Mucosa of descending colon (tissue), 3 donors: ENCODE results near the gene HLA-DOB. TPM values are rescaled to one million over a fixed set of nuclear protein-coding genes. Genes with fewer than 3 reads are reported as not detected.

ENCODE experiments used
- ATAC-seq: fragments of 200-7000 bp; cut with Tn5 transposase; one replicate; pipeline ENCODE4 v1.9.1; 2020; ENCODE audit warnings: mild to moderate bottlenecking, moderate library complexity
- DNase-seq, 3 donors: peaks; one replicate each; pipeline ENCODE4 v3.0.0-alpha.2; 2020
- H3K36me3 ChIP-seq: fragments of 200-600 bp; one replicate; pipeline ENCODE4 v1.8.0; 2021; ENCODE audit warnings: low read depth, mild to moderate bottlenecking
- H3K4me1 ChIP-seq: fragments of 200-600 bp; one replicate; pipeline ENCODE4 v1.8.0; 2021; ENCODE audit warnings: low read depth, mild to moderate bottlenecking
- H3K4me3 ChIP-seq: fragments of 200-600 bp; one replicate; pipeline ENCODE4 v1.8.0; 2021; ENCODE audit warnings: mild to moderate bottlenecking
- H3K9me3 ChIP-seq: fragments of 200-600 bp; one replicate; pipeline ENCODE4 v1.8.0; 2021; ENCODE audit warnings: mild to moderate bottlenecking
- CTCF ChIP-seq: fragments of 200-600 bp; IDR thresholded peaks from one replicate; pipeline ENCODE4 v1.8.0; 2022; ENCODE audit warnings: antibody characterized with exemption, mild to moderate bottlenecking
- intact Hi-C, 2 donors: fragments of 100-400 bp; cut with DNase I in 1 of 2; cut with micrococcal nuclease in 1 of 2; formaldehyde crosslinking; loops; one replicate each; pipeline versions ENCODE4 v1.11.0 to v1.11.1; 2022; cut with DNase I, micrococcal nuclease
- total RNA-seq, 3 donors: library from RNA; stranded (reverse); fragmentation: NEBNext Ultra II Directional in 2 of 3; extraction: Animal tissue kit (Norgen Biotek cat#: 25700) in 2 of 3; gene quantifications; one replicate each; pipeline versions ENCODE4 v1.2.1 to v1.2.4, GENCODE V29; 2021 to 2023
- donor health status: DM: no; HTN: no; CAD: no; lungs with moderate emphysema.
- donor health status: DM: no; HTN: no; CAD: no.
- donor health status: DM: no; HTN: yes; CAD: no.

Gene HLA-DOB
- total RNA-seq, 3 donors from 2014 or later, result 0.38 to 0.87 TPM; not detected in 1

GRCh38 chr6:32847004-32847403, 30.2 kb upstream of the HLA-DOB start:
- DNase-seq (no peak), ATAC-seq (no peak)
- TF ChIP-seq CTCF, result no peak
- no peak overlapping the region for H3K4me3 ChIP-seq
- H3K36me3 ChIP-seq, result peaks cover 9% of the 10 kb centered on the region
- H3K4me1 ChIP-seq, result peaks cover 29% of the 10 kb centered on the region
- no peaks in the 10 kb centered on the region for H3K9me3 ChIP-seq
- intact Hi-C loops, result no loop called here

- peak in 2 of 3 donors; percentile 50 to 76 for DNase-seq
- TF ChIP-seq CTCF, result no peak
- Histone ChIP-seq H3K36me3 (peaks cover 9% of the 10 kb centered on the region), H3K9me3 (no peaks in the 10 kb centered on the region), H3K4me1 (peaks cover 20% of the 10 kb centered on the region), H3K4me3 (no peak overlapping the region)
- intact Hi-C loops, result no loop called here
- no peak for ATAC-seq
These were observed 28.6 kb upstream of the HLA-DOB start for GRCh38 chr6:32845384-32845884.

- intact Hi-C loops, result no loop called here
- ATAC-seq, result no peak
- Histone ChIP-seq H3K36me3 (peaks cover 9% of the 10 kb centered on the region), H3K4me1 (peaks cover 19% of the 10 kb centered on the region), H3K9me3 (no peaks in the 10 kb centered on the region), H3K4me3 (peak overlapping the region; percentile 66)
- no peak for TF ChIP-seq CTCF
- no peak for DNase-seq
These were observed 28.1 kb upstream of the HLA-DOB start for GRCh38 chr6:32844839-32845383.

- Histone ChIP-seq H3K4me1 (peaks cover 17% of the 10 kb centered on the region), H3K9me3 (no peaks in the 10 kb centered on the region), H3K4me3 (peak within 1 kb of the TSS; percentile 66), H3K36me3 (peaks cover 9% of the 10 kb centered on the region)
- DNase-seq, result peak; percentile 98 to 99 (median 99)
- intact Hi-C loops, result no loop called here
- no peak for TF ChIP-seq CTCF
- peak; percentile 93 for ATAC-seq
These were observed 27.4 kb upstream of the HLA-DOB start, which contains the start of gene PSMB8 for GRCh38 chr6:32843979-32844838. Gene PSMB8, minus strand, starts transcription at chr6:32844047. Its CDS starts 51 bp downstream, at chr6:32843996.

GRCh38 chr6:32843331-32843978, 26.7 kb upstream of the HLA-DOB start:
- no peak for TF ChIP-seq CTCF
- peaks cover 7% of the 10 kb centered on the region for H3K36me3 ChIP-seq
- DNase-seq (peak in 1 of 3 donors; percentile 82), ATAC-seq (peak; percentile 1)
- peaks cover 20% of the 10 kb centered on the region for H3K4me1 ChIP-seq
- peak overlapping the region; percentile 66 for H3K4me3 ChIP-seq
- H3K9me3 ChIP-seq, result no peaks in the 10 kb centered on the region
- intact Hi-C loops, result no loop called here
